HG03097 (cell line): Measurements from ENCODE around the gene SCGN.

ENCODE experiments used
- ATAC-seq: cut with Tn5 transposase; IDR thresholded peaks from one replicate; pipeline ENCODE4 v1.9.1; 2021; ENCODE audit not compliant: unreplicated experiment, low FRiP score

SCGN gene

GRCh38 chr6:25684565-25684964 lies 32.5 kb downstream of the SCGN start:
- no peak for ATAC-seq

GRCh38 chr6:25685251-25685650 lies 33.2 kb downstream of the SCGN start:
- ATAC-seq: no peak

GRCh38 chr6:25685896-25686295 lies 33.9 kb downstream of the SCGN start:
- no peak for ATAC-seq

- ATAC-seq: no peak
Measured at GRCh38 chr6:25686856-25687255, 34.8 kb downstream of the SCGN start.

GRCh38 chr6:25689966-25690365 lies 38.0 kb downstream of the SCGN start:
- ATAC-seq: no peak

GRCh38 chr6:25691894-25692293 lies 39.9 kb downstream of the SCGN start:
- ATAC-seq: no peak

- ATAC-seq: no peak
Measured at GRCh38 chr6:25692472-25692871, 40.5 kb downstream of the SCGN start.

GRCh38 chr6:25694366-25694765 lies 42.4 kb downstream of the SCGN start:
- no peak for ATAC-seq

- no peak for ATAC-seq
Measured at GRCh38 chr6:25695671-25696070, 43.7 kb downstream of the SCGN start.

GRCh38 chr6:25697537-25698340 lies 45.7 kb downstream of the SCGN start:
- no peak for ATAC-seq

- ATAC-seq: no peak
Measured at GRCh38 chr6:25698631-25699030, 46.6 kb downstream of the SCGN start.

GRCh38 chr6:25699649-25700048 lies 47.6 kb downstream of the SCGN start:
- no peak for ATAC-seq

- no peak for ATAC-seq
Measured at GRCh38 chr6:25700761-25701160, 48.7 kb downstream of the SCGN start.

GRCh38 chr6:25701807-25702206 lies 49.8 kb downstream of the SCGN start:
- no peak for ATAC-seq

GRCh38 chr6:25703005-25703404 lies 51.0 kb downstream of the SCGN start:
- ATAC-seq: no peak

- ATAC-seq: no peak
Measured at GRCh38 chr6:25704001-25704400, 52.0 kb downstream of the SCGN start.

- no peak for ATAC-seq
Measured at GRCh38 chr6:25706314-25707014, 54.4 kb downstream of the SCGN start.

GRCh38 chr6:25709761-25710160 lies 57.7 kb downstream of the SCGN start:
- ATAC-seq: no peak

- no peak for ATAC-seq
Measured at GRCh38 chr6:25710287-25710686, 58.3 kb downstream of the SCGN start.

GRCh38 chr6:25713824-25714223 lies 61.8 kb downstream of the SCGN start:
- no peak for ATAC-seq

GRCh38 chr6:25714765-25715164 lies 62.8 kb downstream of the SCGN start:
- ATAC-seq: no peak

- no peak for ATAC-seq
Measured at GRCh38 chr6:25715794-25716193, 63.8 kb downstream of the SCGN start.
